ENCODE measurements around the gene ACSL5.

DNA sequence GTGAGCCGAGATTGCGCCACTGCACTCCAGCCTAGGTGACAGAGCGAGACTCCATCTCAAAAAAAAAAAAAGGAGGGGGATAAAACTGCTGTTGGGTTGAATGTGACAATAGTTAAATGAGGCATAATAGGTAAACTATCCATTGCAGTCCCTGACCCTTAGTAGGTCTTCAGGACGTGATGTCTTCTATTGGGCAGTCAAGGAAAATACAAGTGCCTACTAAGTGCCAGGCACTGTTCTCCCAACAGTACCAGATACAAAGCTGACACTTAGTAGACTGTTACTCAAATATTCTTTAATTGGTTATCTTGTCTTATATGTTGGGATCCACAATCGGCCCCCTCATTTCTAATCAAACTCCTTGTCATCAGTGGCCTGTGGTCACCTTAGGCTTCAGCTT, 27.1 kb upstream of the ACSL5 start:
- TF ChIP-seq, protein P1, sequence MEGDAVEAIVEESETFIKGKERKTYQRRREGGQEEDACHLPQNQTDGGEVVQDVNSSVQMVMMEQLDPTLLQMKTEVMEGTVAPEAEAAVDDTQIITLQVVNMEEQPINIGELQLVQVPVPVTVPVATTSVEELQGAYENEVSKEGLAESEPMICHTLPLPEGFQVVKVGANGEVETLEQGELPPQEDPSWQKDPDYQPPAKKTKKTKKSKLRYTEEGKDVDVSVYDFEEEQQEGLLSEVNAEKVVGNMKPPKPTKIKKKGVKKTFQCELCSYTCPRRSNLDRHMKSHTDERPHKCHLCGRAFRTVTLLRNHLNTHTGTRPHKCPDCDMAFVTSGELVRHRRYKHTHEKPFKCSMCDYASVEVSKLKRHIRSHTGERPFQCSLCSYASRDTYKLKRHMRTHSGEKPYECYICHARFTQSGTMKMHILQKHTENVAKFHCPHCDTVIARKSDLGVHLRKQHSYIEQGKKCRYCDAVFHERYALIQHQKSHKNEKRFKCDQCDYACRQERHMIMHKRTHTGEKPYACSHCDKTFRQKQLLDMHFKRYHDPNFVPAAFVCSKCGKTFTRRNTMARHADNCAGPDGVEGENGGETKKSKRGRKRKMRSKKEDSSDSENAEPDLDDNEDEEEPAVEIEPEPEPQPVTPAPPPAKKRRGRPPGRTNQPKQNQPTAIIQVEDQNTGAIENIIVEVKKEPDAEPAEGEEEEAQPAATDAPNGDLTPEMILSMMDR (conservative IDR thresholded peaks at IDR 0.05) = no peak
- no peak for TF ChIP-seq ZFX (IDR thresholded peaks at IDR 0.05)
